Neural cell (in vitro differentiated cells): ENCODE measurements around the gene NDUFA5.

Experiments used
- CTCF ChIP-seq: fragments of 450-650 bp; IDR thresholded peaks from 2 replicates; pipeline ENCODE4 v1.5.1; 2014; ENCODE audit warnings: antibody characterized with exemption, mild to moderate bottlenecking, moderate library complexity; ENCODE audit not compliant: poor library complexity, severe bottlenecking
- EZH2 ChIP-seq: fragments of 200-600, 300-800 bp; shearing (Covaris generic), sonication (generic); IDR thresholded peaks from 2 replicates; pipeline ENCODE4 v1.6.1; 2014; ENCODE audit warnings: antibody characterized with exemption, low read length, borderline replicate concordance, mild to moderate bottlenecking; ENCODE audit not compliant: insufficient read depth, poor library complexity, severe bottlenecking
- POLR2AphosphoS5 ChIP-seq: IDR thresholded peaks from 2 replicates; pipeline ENCODE4 v1.6.1; 2012
- RAD21 ChIP-seq: fragments of 450-650 bp; conservative IDR thresholded peaks from 2 replicates; pipeline ENCODE4 v1.6.1; 2014; ENCODE audit warnings: antibody characterized with exemption, mild to moderate bottlenecking, moderate library complexity
- SMC3 ChIP-seq: fragments of 450-650 bp; conservative IDR thresholded peaks from 2 replicates; pipeline ENCODE4 v1.6.1; 2014; ENCODE audit warnings: antibody characterized with exemption, mild to moderate bottlenecking, moderate library complexity; ENCODE audit not compliant: poor library complexity
- TF ChIP-seq, protein P1 (sequence below): IDR thresholded peaks from 2 replicates; pipeline ENCODE4 v1.6.1; 2012; ENCODE audit warnings: borderline replicate concordance

GRCh38 chr7:123602648-123603047, 45.0 kb upstream of the NDUFA5 start:
- TF ChIP-seq CTCF (no peak), EZH2 (no peak), RAD21 (no peak), POLR2AphosphoS5 (no peak), SMC3 (no peak)
- TF ChIP-seq, protein P1, sequence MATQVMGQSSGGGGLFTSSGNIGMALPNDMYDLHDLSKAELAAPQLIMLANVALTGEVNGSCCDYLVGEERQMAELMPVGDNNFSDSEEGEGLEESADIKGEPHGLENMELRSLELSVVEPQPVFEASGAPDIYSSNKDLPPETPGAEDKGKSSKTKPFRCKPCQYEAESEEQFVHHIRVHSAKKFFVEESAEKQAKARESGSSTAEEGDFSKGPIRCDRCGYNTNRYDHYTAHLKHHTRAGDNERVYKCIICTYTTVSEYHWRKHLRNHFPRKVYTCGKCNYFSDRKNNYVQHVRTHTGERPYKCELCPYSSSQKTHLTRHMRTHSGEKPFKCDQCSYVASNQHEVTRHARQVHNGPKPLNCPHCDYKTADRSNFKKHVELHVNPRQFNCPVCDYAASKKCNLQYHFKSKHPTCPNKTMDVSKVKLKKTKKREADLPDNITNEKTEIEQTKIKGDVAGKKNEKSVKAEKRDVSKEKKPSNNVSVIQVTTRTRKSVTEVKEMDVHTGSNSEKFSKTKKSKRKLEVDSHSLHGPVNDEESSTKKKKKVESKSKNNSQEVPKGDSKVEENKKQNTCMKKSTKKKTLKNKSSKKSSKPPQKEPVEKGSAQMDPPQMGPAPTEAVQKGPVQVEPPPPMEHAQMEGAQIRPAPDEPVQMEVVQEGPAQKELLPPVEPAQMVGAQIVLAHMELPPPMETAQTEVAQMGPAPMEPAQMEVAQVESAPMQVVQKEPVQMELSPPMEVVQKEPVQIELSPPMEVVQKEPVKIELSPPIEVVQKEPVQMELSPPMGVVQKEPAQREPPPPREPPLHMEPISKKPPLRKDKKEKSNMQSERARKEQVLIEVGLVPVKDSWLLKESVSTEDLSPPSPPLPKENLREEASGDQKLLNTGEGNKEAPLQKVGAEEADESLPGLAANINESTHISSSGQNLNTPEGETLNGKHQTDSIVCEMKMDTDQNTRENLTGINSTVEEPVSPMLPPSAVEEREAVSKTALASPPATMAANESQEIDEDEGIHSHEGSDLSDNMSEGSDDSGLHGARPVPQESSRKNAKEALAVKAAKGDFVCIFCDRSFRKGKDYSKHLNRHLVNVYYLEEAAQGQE = no peak
